Measurements from ENCODE around the gene SKAP1. TPM values are rescaled to one million over a fixed set of nuclear protein-coding genes. Genes with fewer than 3 reads are reported as not detected.

Gene SKAP1
- total and polyA plus RNA-seq, 2 donors (not counting 1 experiment from before 2014, with no cell fraction given), result not detected

- H2AFZ ChIP-seq (ENCODE audit: low read length), result no peak overlapping the region
- no peak overlapping the region for H3K4me3 ChIP-seq (replicated peaks in 1 of 4; ENCODE audit: control extremely low read depth in 1 of 4, insufficient read depth in 1 of 4, low read depth in 3 of 4, low read length in 4 of 4)
- H4K20me1 ChIP-seq (ENCODE audit: control insufficient read depth, extremely low read depth, insufficient read depth, low read length), result no peaks in the 10 kb centered on the region
- H3K4me1 ChIP-seq (ENCODE audit: control insufficient read depth, extremely low read depth, insufficient read depth, low read length), result peaks cover 6% of the 10 kb centered on the region
- no peak overlapping the region for H3K9ac ChIP-seq (ENCODE audit: insufficient read depth, low read length)
- no peaks in the 10 kb centered on the region for H3K27me3 ChIP-seq (ENCODE audit: control insufficient read depth, insufficient read depth, low read length)
- TF ChIP-seq EZH2 (IDR thresholded peaks at IDR 0.05; ENCODE audit: low read length, missing control alignments), result no peak
- TF ChIP-seq, protein P1, sequence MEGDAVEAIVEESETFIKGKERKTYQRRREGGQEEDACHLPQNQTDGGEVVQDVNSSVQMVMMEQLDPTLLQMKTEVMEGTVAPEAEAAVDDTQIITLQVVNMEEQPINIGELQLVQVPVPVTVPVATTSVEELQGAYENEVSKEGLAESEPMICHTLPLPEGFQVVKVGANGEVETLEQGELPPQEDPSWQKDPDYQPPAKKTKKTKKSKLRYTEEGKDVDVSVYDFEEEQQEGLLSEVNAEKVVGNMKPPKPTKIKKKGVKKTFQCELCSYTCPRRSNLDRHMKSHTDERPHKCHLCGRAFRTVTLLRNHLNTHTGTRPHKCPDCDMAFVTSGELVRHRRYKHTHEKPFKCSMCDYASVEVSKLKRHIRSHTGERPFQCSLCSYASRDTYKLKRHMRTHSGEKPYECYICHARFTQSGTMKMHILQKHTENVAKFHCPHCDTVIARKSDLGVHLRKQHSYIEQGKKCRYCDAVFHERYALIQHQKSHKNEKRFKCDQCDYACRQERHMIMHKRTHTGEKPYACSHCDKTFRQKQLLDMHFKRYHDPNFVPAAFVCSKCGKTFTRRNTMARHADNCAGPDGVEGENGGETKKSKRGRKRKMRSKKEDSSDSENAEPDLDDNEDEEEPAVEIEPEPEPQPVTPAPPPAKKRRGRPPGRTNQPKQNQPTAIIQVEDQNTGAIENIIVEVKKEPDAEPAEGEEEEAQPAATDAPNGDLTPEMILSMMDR (conservative IDR thresholded peaks at IDR 0.05 in 1 of 2, IDR thresholded peaks at IDR 0.05 in 1 of 2; ENCODE audit: low read depth in 1 of 2, low read length in 2 of 2), result no peak
- H3K36me3 ChIP-seq (ENCODE audit: control insufficient read depth, insufficient read depth, low read length), result no peaks in the 10 kb centered on the region
- no peak overlapping the region for H3K4me2 ChIP-seq (ENCODE audit: extremely low read depth, insufficient read depth, low read length)
- H3K27ac ChIP-seq (ENCODE audit: insufficient read depth, low read length), result no peak overlapping the region
- H3K9me3 ChIP-seq (ENCODE audit: control insufficient read depth, insufficient read depth, low read depth, low read length), result no peaks in the 10 kb centered on the region
- no peaks in the 10 kb centered on the region for H3K79me2 ChIP-seq (ENCODE audit: control insufficient read depth, insufficient read depth, low read length)
- DNase-seq (ENCODE audit: low read depth in 2 of 2), result no peak
These were observed 47.2 kb upstream of the SKAP1 start for GRCh38 chr17:48477221-48477620.

- Histone ChIP-seq H3K27me3 (ENCODE audit: control insufficient read depth, insufficient read depth, low read length) (no peaks in the 10 kb centered on the region), H3K4me1 (ENCODE audit: control insufficient read depth, extremely low read depth, insufficient read depth, low read length) (peaks cover 10% of the 10 kb centered on the region), H3K27ac (ENCODE audit: insufficient read depth, low read length) (peak overlapping the region; percentile 14), H3K9ac (ENCODE audit: insufficient read depth, low read length) (no peak overlapping the region), H3K79me2 (ENCODE audit: control insufficient read depth, insufficient read depth, low read length) (no peaks in the 10 kb centered on the region), H4K20me1 (ENCODE audit: control insufficient read depth, extremely low read depth, insufficient read depth, low read length) (no peaks in the 10 kb centered on the region), H3K4me2 (ENCODE audit: extremely low read depth, insufficient read depth, low read length) (peak overlapping the region; percentile 51), H3K4me3 (replicated peaks in 1 of 4; ENCODE audit: control extremely low read depth in 1 of 4, insufficient read depth in 1 of 4, low read depth in 3 of 4, low read length in 4 of 4) (no peak overlapping the region), H3K9me3 (ENCODE audit: control insufficient read depth, insufficient read depth, low read depth, low read length) (no peaks in the 10 kb centered on the region), H2AFZ (ENCODE audit: low read length) (no peak overlapping the region), H3K36me3 (ENCODE audit: control insufficient read depth, insufficient read depth, low read length) (no peaks in the 10 kb centered on the region)
- TF ChIP-seq, protein P1 (conservative IDR thresholded peaks at IDR 0.05 in 1 of 2, IDR thresholded peaks at IDR 0.05 in 1 of 2; ENCODE audit: low read depth in 1 of 2, low read length in 2 of 2), result no peak
- TF ChIP-seq EZH2 (IDR thresholded peaks at IDR 0.05; ENCODE audit: low read length, missing control alignments), result no peak
- DNase-seq (ENCODE audit: low read depth in 2 of 2), result peak in 1 of 2 donors; percentile 93
These were observed 42.6 kb upstream of the SKAP1 start for GRCh38 chr17:48472411-48473281.

DNA sequence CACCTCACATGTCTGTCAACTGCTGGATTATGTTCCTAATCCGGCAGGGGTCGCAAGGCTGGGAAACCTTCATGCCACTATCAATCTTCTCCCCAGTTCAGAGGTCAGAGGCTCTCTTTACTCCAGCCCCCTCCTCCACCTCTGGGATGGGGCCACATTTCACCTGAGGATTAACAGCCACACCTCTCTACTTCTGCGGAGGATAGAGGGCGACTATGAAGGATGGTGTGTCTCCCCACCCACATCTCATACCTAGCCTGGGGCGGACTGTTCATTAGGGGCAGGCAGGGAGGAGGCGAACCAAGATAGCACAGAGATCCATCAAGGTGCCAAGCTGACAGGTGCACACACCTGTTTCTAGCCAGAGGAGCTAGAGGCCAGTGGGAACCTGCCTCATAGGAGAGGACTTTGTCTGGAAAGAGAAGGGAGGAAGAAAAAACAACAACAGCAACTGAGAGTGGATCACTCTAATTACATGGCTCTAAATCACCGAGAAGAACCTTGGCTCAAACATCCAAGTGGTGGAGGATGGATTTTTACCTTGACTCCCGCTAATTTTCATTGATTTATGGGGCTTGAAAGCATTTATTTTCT, 41.9 kb upstream of the SKAP1 start:
- H3K9ac ChIP-seq (ENCODE audit: insufficient read depth, low read length), result no peak overlapping the region
- H3K36me3 ChIP-seq (ENCODE audit: control insufficient read depth, insufficient read depth, low read length), result no peaks in the 10 kb centered on the region
- no peaks in the 10 kb centered on the region for H3K27me3 ChIP-seq (ENCODE audit: control insufficient read depth, insufficient read depth, low read length)
- no peaks in the 10 kb centered on the region for H3K9me3 ChIP-seq (ENCODE audit: control insufficient read depth, insufficient read depth, low read depth, low read length)
- TF ChIP-seq, protein P1 (conservative IDR thresholded peaks at IDR 0.05 in 1 of 2, IDR thresholded peaks at IDR 0.05 in 1 of 2; ENCODE audit: low read depth in 1 of 2, low read length in 2 of 2), result no peak
- TF ChIP-seq EZH2 (IDR thresholded peaks at IDR 0.05; ENCODE audit: low read length, missing control alignments), result no peak
- H3K4me2 ChIP-seq (ENCODE audit: extremely low read depth, insufficient read depth, low read length), result no peak overlapping the region
- no peak overlapping the region for H2AFZ ChIP-seq (ENCODE audit: low read length)
- no peaks in the 10 kb centered on the region for H4K20me1 ChIP-seq (ENCODE audit: control insufficient read depth, extremely low read depth, insufficient read depth, low read length)
- H3K4me1 ChIP-seq (ENCODE audit: control insufficient read depth, extremely low read depth, insufficient read depth, low read length), result peaks cover 10% of the 10 kb centered on the region
- no peak overlapping the region for H3K27ac ChIP-seq (ENCODE audit: insufficient read depth, low read length)
- no peak for DNase-seq (ENCODE audit: low read depth in 2 of 2)
- H3K79me2 ChIP-seq (ENCODE audit: control insufficient read depth, insufficient read depth, low read length), result no peaks in the 10 kb centered on the region
- no peak overlapping the region for H3K4me3 ChIP-seq (replicated peaks in 1 of 4; ENCODE audit: control extremely low read depth in 1 of 4, insufficient read depth in 1 of 4, low read depth in 3 of 4, low read length in 4 of 4)
